HepG2 (cell line): Measurements from ENCODE around the gene MSRB2. TPM values are rescaled to one million over a fixed set of nuclear protein-coding genes. Genes with fewer than 3 reads are reported as not detected.

ENCODE experiments used
- AGO2 ChIP-seq: fragments of 200-400 bp; formaldehyde crosslinking; optimal IDR thresholded peaks from 2 replicates; pipeline ENCODE3; 2017; ENCODE audit warnings: mild to moderate bottlenecking, low read depth, low read length, moderate library complexity
- CC2D1A ChIP-seq: sonication (generic); formaldehyde crosslinking; IDR thresholded peaks from 2 replicates; pipeline ENCODE4 v1.8.1; 2023; ENCODE audit warnings: mild to moderate bottlenecking, missing genetic modification reagents
- HOMEZ ChIP-seq: IDR thresholded peaks from 2 replicates; pipeline ENCODE4 v1.6.1; 2016; ENCODE audit warnings: low read depth
- JDP2 ChIP-seq: sonication (generic); formaldehyde crosslinking; IDR thresholded peaks from 2 replicates; pipeline ENCODE4 v1.8.1; 2022; ENCODE audit warnings: missing genetic modification reagents, borderline replicate concordance
- MLX ChIP-seq: IDR thresholded peaks from 2 replicates; pipeline ENCODE4 v1.6.1; 2016
- NAIF1 ChIP-seq: sonication (generic); formaldehyde crosslinking; IDR thresholded peaks from 2 replicates; pipeline ENCODE4 v1.5.0; 2020; ENCODE audit warnings: mild to moderate bottlenecking, missing genetic modification reagents, borderline replicate concordance
- NBN ChIP-seq: fragments of 450-650 bp; conservative IDR thresholded peaks from 2 replicates; pipeline ENCODE4 v1.6.1; 2017
- NCOR1 ChIP-seq: fragments of 200-600 bp; sonication (generic); IDR thresholded peaks from 2 replicates; pipeline ENCODE4 v1.7.0; 2017; ENCODE audit warnings: antibody characterized with exemption, low read length, borderline replicate concordance
- SRY ChIP-seq: sonication (generic); formaldehyde crosslinking; IDR thresholded peaks from 2 replicates; pipeline ENCODE4 v1.8.0; 2022; ENCODE audit warnings: mild to moderate bottlenecking, missing genetic modification reagents
- TGIF2 ChIP-seq: IDR thresholded peaks from 2 replicates; pipeline ENCODE4 v1.6.1; 2016; ENCODE audit warnings: control low read depth, missing compliant biosample characterization
- ZBED4 ChIP-seq: sonication (generic); formaldehyde crosslinking; IDR thresholded peaks from 2 replicates; pipeline ENCODE4 v1.4.0; 2020; ENCODE audit warnings: missing genetic modification reagents, borderline replicate concordance
- ZBTB10 ChIP-seq: sonication (generic); formaldehyde crosslinking; IDR thresholded peaks from 2 replicates; pipeline ENCODE4 v1.4.0; 2020; ENCODE audit warnings: missing genetic modification reagents, borderline replicate concordance
- ZBTB3 ChIP-seq: sonication (generic); formaldehyde crosslinking; IDR thresholded peaks from 2 replicates; pipeline ENCODE4 v1.4.0; 2020; ENCODE audit warnings: low read depth, mild to moderate bottlenecking, moderate library complexity, missing genetic modification reagents, borderline replicate concordance
- ZBTB8A ChIP-seq: sonication (generic); formaldehyde crosslinking; IDR thresholded peaks from 2 replicates; pipeline ENCODE4 v1.4.0; 2020; ENCODE audit warnings: mild to moderate bottlenecking, low read depth, missing genetic modification reagents, borderline replicate concordance
- ZKSCAN8 ChIP-seq: IDR thresholded peaks from 2 replicates; pipeline ENCODE4 v1.6.1; 2016; ENCODE audit warnings: borderline replicate concordance, missing genetic modification reagents, missing compliant biosample characterization
- ZNF282 ChIP-seq: fragments of 450-650 bp; IDR thresholded peaks from 2 replicates; pipeline ENCODE4 v1.6.1; 2018; ENCODE audit not compliant: partially characterized antibody
- ZNF354B ChIP-seq: sonication (generic); formaldehyde crosslinking; IDR thresholded peaks from 2 replicates; pipeline ENCODE4 v1.8.0; 2022; ENCODE audit warnings: mild to moderate bottlenecking, missing genetic modification reagents
- ZSCAN25 ChIP-seq: sonication (generic); formaldehyde crosslinking; IDR thresholded peaks from 2 replicates; pipeline ENCODE4 v1.8.0; 2022; ENCODE audit warnings: mild to moderate bottlenecking, missing genetic modification reagents
- ZSCAN29 ChIP-seq: sonication (generic); formaldehyde crosslinking; conservative IDR thresholded peaks from 2 replicates; pipeline ENCODE4 v1.4.0; 2020; ENCODE audit warnings: mild to moderate bottlenecking, missing genetic modification reagents
- polyA plus RNA-seq, 8 experiments: library from polyadenylated mRNA; depleted of rRNA in 3 of 8; stranded (reverse) in 7 of 8; unstranded in 1 of 8; fragments of >200 nt; fragmentation: Illumina TruSeq in 4 of 8; extraction: Trizol in 4 of 8; gene quantifications; 2 replicates each; pipeline versions ENCODE4 v1.2.1 to v1.2.3, GENCODE V29; 2011 to 2016; ENCODE audit warnings: low read depth in 4 of 8, missing spikeins in 1 of 8, mixed read lengths in 1 of 8; ENCODE audit not compliant: insufficient read depth in 1 of 8
- total RNA-seq, 5 experiments: library from RNA; depleted of rRNA; stranded (reverse); fragments of >200 nt; fragmentation: Illumina TruSeq; extraction: Trizol; gene quantifications; 2 replicates each; pipeline ENCODE4 v1.2.3, GENCODE V29; 2016; ENCODE audit warnings: low read depth in 1 of 5
- TF ChIP-seq, protein P1 (sequence below): sonication (generic); formaldehyde crosslinking; IDR thresholded peaks from 2 replicates; pipeline ENCODE4 v1.8.0; 2022; ENCODE audit warnings: low read depth, missing genetic modification reagents

Gene MSRB2
- total and polyA plus RNA-seq, 2 of the 13 experiments (the other 11 are each of a cell fraction or from before 2014, with no cell fraction given): 8.3 to 22.1 TPM

GRCh38 chr10:23171232-23171876, 76.0 kb downstream of the MSRB2 start (continued):
- TF ChIP-seq, protein P1, sequence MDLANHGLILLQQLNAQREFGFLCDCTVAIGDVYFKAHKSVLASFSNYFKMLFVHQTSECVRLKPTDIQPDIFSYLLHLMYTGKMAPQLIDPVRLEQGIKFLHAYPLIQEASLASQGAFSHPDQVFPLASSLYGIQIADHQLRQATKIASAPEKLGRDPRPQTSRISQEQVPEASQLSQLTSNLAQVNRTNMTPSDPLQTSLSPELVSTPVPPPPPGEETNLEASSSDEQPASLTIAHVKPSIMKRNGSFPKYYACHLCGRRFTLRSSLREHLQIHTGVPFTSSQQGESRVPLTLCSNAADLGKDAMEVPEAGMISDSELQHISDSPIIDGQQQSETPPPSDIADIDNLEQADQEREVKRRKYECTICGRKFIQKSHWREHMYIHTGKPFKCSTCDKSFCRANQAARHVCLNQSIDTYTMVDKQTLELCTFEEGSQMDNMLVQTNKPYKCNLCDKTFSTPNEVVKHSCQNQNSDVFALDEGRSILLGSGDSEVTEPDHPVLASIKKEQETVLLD (CRISPR knock-in tag): no peak
- TF ChIP-seq ZNF354B (CRISPR knock-in tag) (no peak), ZBTB10 (CRISPR knock-in tag) (no peak), ZSCAN29 (CRISPR knock-in tag) (no peak), JDP2 (CRISPR knock-in tag) (no peak; the same call in 1 of the 2 replicates), ZBTB3 (CRISPR knock-in tag) (no peak), ZSCAN25 (CRISPR knock-in tag) (no peak), CC2D1A (CRISPR knock-in tag) (no peak), AGO2 (no peak), ZKSCAN8 (CRISPR knock-in tag) (no peak), NCOR1 (no peak), HOMEZ (CRISPR knock-in tag) (no peak), TGIF2 (peak; percentile 63; the same call in 1 of the 2 replicates), SRY (no peak), NBN (no peak), ZBED4 (no peak), ZNF282 (no peak), ZBTB8A (no peak), NAIF1 (no peak), MLX (CRISPR knock-in tag) (no peak)
